IPS-20b (cell line): ENCODE results near the gene S1PR2.

Experiments
- H3K27ac ChIP-seq: one replicate; pipeline ENCODE4 v1.5.1; 2013; ENCODE audit warnings: low read length
- H3K27me3 ChIP-seq: 2 replicates; pipeline ENCODE4 v1.6.1; 2013; ENCODE audit warnings: mild to moderate bottlenecking, low read length, inconsistent platforms; ENCODE audit not compliant: insufficient read depth
- H3K36me3 ChIP-seq: 2 replicates; pipeline ENCODE4 v1.6.1; 2013; ENCODE audit warnings: low read depth, mild to moderate bottlenecking, inconsistent platforms, low read length, moderate library complexity; ENCODE audit not compliant: insufficient read depth
- H3K4me1 ChIP-seq: 2 replicates; pipeline ENCODE4 v1.6.1; 2013; ENCODE audit warnings: mild to moderate bottlenecking, control low read depth, inconsistent platforms, low read length, moderate library complexity; ENCODE audit not compliant: insufficient read depth
- H3K4me3 ChIP-seq: 2 replicates; pipeline ENCODE4 v1.5.1; 2013; ENCODE audit warnings: mild to moderate bottlenecking, low read length, inconsistent platforms
- H3K9ac ChIP-seq: 2 replicates; pipeline ENCODE4 v1.6.1; 2013; ENCODE audit warnings: low read depth, mild to moderate bottlenecking, inconsistent platforms, low read length, moderate library complexity
- H3K9me3 ChIP-seq: 2 replicates; pipeline ENCODE4 v1.6.1; 2013; ENCODE audit warnings: mild to moderate bottlenecking, low read depth, low read length, inconsistent platforms; ENCODE audit not compliant: insufficient read depth

S1PR2 gene, protein sequence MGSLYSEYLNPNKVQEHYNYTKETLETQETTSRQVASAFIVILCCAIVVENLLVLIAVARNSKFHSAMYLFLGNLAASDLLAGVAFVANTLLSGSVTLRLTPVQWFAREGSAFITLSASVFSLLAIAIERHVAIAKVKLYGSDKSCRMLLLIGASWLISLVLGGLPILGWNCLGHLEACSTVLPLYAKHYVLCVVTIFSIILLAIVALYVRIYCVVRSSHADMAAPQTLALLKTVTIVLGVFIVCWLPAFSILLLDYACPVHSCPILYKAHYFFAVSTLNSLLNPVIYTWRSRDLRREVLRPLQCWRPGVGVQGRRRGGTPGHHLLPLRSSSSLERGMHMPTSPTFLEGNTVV

DNA sequence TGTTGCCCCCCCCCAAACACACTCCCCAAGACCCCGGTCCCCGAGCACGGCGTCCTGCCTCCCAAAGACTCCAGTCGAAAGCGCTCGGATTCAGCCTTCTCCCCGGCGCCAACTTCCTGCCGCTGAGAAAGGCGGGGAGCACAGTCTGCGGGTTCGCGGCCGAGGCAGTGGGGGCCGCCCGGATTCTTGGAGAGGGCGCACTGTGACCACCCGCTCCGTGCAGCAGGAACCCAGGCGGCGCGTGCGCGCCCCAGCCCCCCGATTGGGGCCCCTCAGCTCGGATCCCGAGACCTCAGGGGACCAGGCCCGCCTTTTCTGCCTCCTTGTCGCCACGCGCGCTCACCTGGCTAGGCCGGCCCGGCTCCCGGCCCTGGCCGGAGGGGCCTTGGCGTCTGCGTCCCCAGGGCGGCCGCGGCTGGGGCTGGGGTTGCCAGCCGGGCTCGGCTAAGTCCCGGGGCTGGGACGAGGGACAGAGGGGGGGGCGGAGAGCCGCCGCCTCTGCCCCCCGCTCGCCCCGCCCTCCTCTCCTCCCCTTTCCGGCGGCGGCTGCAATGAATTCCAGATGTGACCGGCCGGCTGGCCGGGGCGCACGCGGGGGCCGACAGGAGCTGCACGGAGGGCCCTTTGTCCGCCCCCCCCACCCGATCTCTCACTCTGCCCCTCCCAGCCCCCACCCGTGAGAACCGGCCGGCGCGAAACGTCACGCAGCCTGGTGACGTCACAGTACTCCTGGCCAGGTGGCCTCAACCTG is at the start of gene S1PR2:
TSS of gene S1PR2 (minus strand) at position 471 of the 751 bp plus-strand sequence. CDS start 6,426 bp downstream, outside the sequence.
- no peaks in the 10 kb centered on the region for H3K4me1 ChIP-seq
- H3K27ac ChIP-seq: no peak within 1 kb of the TSS

DNA sequence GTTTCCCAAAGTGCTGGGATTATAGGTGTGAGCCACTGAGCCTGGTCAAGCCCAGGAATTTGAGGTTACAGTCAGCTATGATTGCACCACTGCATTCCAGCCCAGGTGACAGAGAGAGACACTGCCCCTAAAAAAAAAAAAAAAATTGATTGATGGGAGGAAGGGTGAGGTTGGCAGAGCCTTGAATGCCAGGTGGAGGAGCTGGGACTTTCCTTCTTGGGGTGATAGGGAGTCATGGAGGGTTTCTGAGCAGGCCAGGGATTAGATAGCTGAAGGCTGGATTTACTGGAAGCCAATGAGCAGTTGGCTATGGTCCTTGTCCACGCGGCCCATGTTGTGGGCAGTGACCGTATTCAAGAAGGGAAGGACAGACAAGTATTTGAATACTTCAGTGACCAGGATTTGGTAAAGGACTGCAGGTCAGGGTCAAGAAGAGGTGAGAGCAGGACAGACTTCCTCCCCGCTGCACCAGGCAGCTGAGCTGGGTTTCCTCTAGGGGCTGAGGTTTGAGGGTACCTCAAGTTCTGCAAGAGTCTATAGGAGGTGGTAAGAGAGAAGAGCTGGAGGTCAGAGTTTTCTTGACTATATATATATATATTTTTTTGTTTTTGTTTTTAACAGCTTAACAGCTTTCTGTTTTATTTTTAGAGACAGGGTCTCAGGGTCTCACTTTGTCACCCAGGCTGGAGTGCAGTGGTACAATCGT is 48.8 kb upstream of the S1PR2 start:
- H3K9ac ChIP-seq: no peak overlapping the region
- no peak overlapping the region for H3K4me3 ChIP-seq
- H3K4me1 ChIP-seq: no peaks in the 10 kb centered on the region
- H3K9me3 ChIP-seq: no peaks in the 10 kb centered on the region
- no peak overlapping the region for H3K27ac ChIP-seq
- no peaks in the 10 kb centered on the region for H3K36me3 ChIP-seq
- no peaks in the 10 kb centered on the region for H3K27me3 ChIP-seq

More for the DNA sequence above, at the start of gene S1PR2:
- H3K27me3 ChIP-seq: no peaks in the 10 kb centered on the region; the same call in 1 of the 2 replicates
- no peaks in the 10 kb centered on the region for H3K36me3 ChIP-seq
- no peaks in the 10 kb centered on the region for H3K9me3 ChIP-seq
- H3K9ac ChIP-seq: peak within 1 kb of the TSS; percentile 79
- H3K4me3 ChIP-seq: peak within 1 kb of the TSS; percentile 74

DNA sequence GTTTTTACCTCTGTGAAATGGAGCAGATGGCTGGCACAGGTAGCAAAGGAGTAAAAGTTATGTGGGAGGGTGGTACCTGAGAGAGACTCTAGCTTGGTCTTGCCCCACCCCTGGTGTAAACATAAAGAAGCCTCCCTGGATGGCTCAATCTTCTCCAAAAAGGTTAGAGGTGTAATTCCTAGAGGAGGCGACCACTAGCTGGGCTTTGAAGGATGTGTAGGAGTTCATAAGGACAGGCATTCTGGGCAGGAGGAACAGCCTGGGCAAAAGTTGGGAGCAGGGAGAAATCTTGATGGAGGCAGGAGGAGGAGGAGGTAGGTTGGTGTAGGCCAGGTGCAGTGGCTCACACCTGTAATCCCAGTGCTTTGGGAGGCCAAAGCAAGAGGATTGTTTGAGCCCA is 47.8 kb upstream of the S1PR2 start:
- Histone ChIP-seq H3K27ac (no peak overlapping the region), H3K27me3 (no peaks in the 10 kb centered on the region), H3K9me3 (no peaks in the 10 kb centered on the region), H3K4me1 (no peaks in the 10 kb centered on the region), H3K4me3 (no peak overlapping the region), H3K36me3 (no peaks in the 10 kb centered on the region), H3K9ac (no peak overlapping the region)

DNA sequence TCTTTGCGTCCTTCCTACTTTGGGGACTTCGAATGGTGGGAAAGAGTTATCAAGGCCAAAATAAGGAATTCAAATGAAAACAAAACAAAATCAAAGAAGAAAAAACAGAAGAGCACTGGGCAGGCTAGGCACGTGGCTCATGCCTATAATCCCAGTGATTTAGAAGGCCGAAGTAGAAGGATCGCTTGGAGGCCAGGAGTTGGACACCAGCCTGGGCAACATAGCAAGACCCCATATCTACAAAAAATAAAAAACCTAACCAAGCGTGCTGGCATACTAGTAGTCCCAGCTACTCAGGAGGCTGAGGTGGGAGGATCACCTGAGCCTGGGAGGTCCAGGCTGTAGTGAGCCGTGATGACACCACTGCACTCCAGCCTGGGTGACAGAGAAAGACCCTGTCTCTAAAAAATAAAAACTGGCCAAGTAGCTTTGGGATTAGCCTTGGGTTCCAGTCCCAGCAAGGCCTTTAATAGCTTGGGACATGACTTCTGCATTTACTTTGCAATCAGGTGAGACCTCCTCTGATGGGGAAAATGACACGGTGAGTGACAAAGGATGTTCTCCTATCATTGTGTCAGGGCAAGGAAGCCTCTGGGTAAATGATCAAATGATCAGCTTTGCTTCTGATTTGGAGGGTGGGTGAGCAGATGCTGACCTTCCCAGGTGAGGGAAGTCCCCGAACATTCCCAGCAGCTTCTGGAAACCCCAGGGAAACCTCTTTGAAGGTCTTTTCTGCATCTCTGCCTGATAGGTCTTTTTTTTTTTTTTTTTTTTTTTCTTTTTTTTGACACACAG is 46.9 kb upstream of the S1PR2 start:
- no peak overlapping the region for H3K27ac ChIP-seq

DNA sequence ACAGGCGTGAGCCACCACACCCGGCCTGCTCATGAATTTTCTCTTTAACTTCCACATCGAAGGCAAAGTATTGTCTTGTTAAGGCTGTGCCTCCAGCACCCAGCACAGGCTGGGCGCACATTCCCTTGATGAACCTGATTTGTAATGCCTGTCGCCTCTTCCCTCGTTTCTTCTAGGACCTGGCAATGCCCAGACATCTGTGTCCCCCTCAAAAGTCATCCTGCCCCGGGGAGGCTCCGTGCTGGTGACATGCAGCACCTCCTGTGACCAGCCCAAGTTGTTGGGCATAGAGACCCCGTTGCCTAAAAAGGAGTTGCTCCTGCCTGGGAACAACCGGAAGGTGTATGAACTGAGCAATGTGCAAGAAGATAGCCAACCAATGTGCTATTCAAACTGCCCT is 43.5 kb upstream of the S1PR2 start:
- Histone ChIP-seq H3K4me1 (no peaks in the 10 kb centered on the region; the same call in 1 of the 2 replicates), H3K36me3 (no peaks in the 10 kb centered on the region), H3K27me3 (peaks cover 34% of the 10 kb centered on the region), H3K9me3 (no peaks in the 10 kb centered on the region), H3K4me3 (no peak overlapping the region), H3K27ac (no peak overlapping the region), H3K9ac (no peak overlapping the region)

More for the DNA sequence above, 46.9 kb upstream of the S1PR2 start:
- H3K36me3 ChIP-seq: no peaks in the 10 kb centered on the region
- no peaks in the 10 kb centered on the region for H3K4me1 ChIP-seq
- 0 out of 2 replicates have a peak, but pooled peaks cover under 1% of the 10 kb centered on the region for H3K27me3 ChIP-seq
- H3K9me3 ChIP-seq: no peaks in the 10 kb centered on the region
- H3K4me3 ChIP-seq: no peak overlapping the region
- H3K9ac ChIP-seq: no peak overlapping the region

DNA sequence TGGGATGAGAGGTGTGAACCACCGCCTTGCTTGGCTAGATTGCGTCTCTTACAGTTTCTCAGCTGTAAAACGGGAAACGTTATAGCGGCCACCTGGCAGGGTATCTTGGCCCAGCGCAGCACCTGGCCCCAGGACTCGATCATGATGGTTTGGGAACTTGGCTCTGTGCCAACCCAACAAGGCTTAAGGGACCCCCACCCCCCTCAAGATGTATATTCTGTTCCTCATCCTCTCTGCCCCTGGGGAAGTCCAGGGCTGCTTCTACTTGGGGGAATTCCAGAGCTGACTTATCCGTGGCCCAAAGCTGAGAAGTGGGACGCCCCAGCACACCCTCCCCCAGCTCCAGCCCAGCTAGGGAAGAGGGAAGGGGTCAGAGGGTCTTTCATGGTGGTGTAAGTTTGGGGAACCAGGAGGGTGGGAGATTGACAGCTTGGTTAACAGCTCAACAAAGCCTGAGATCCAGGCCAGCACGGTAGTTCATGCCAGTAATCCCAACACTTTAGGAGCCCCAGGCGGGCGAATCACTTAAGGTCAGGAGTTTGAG is 40.5 kb upstream of the S1PR2 start:
- Histone ChIP-seq H3K27me3 (peaks cover 43% of the 10 kb centered on the region), H3K36me3 (no peaks in the 10 kb centered on the region), H3K4me3 (peak overlapping the region; percentile 68; the same call in 1 of the 2 replicates), H3K27ac (no peak overlapping the region), H3K4me1 (no peaks in the 10 kb centered on the region; the same call in 1 of the 2 replicates), H3K9ac (no peak overlapping the region; the same call in 1 of the 2 replicates), H3K9me3 (no peaks in the 10 kb centered on the region)

DNA sequence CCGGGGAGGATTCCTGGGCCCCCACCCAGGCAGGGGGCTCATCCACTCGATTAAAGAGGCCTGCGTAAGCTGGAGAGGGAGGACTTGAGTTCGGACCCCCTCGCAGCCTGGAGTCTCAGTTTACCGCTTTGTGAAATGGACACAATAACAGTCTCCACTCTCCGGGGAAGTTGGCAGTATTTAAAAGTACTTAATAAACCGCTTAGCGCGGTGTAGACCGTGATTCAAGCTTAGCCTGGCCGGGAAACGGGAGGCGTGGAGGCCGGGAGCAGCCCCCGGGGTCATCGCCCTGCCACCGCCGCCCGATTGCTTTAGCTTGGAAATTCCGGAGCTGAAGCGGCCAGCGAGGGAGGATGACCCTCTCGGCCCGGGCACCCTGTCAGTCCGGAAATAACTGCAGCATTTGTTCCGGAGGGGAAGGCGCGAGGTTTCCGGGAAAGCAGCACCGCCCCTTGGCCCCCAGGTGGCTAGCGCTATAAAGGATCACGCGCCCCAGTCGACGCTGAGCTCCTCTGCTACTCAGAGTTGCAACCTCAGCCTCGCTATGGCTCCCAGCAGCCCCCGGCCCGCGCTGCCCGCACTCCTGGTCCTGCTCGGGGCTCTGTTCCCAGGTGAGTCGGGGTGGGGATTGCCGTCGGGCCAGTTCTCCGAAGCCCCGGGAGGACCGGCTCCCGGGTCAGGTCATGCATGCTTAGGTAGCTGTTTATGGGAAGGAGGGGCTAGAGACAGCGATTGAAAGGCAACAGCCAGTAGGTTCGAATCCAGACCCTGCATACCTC is 39.7 kb upstream of the S1PR2 start, which contains the start of gene ICAM1:
TSS of gene ICAM1 (plus strand) at position 505 of the 779 bp plus-strand sequence. CDS start at position 545, 40 bp downstream.
- Histone ChIP-seq H3K4me3 (peak within 1 kb of the TSS; percentile 68), H3K27me3 (peaks cover 43% of the 10 kb centered on the region), H3K9ac (peak within 1 kb of the TSS; percentile 59; the same call in 1 of the 2 replicates), H3K9me3 (no peaks in the 10 kb centered on the region), H3K4me1 (no peaks in the 10 kb centered on the region; the same call in 1 of the 2 replicates), H3K27ac (no peak within 1 kb of the TSS), H3K36me3 (no peaks in the 10 kb centered on the region)

DNA sequence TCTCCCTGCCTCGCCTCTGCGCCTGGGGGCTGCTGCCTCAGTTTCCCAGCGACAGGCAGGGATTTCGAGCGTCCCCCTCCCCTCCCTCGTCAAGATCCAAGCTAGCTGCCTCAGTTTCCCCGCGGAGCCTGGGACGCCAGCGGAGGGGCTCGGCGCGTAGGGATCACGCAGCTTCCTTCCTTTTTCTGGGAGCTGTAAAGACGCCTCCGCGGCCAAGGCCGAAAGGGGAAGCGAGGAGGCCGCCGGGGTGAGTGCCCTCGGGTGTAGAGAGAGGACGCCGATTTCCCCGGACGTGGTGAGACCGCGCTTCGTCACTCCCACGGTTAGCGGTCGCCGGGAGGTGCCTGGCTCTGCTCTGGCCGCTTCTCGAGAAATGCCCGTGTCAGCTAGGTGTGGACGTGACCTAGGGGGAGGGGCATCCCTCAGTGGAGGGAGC is 39.1 kb upstream of the S1PR2 start:
- Histone ChIP-seq H3K4me3 (peak overlapping the region; percentile 68), H3K9ac (peak overlapping the region; percentile 32; the same call in 1 of the 2 replicates), H3K9me3 (no peaks in the 10 kb centered on the region), H3K27ac (no peak overlapping the region), H3K4me1 (no peaks in the 10 kb centered on the region; the same call in 1 of the 2 replicates), H3K27me3 (peaks cover 43% of the 10 kb centered on the region), H3K36me3 (no peaks in the 10 kb centered on the region)

DNA sequence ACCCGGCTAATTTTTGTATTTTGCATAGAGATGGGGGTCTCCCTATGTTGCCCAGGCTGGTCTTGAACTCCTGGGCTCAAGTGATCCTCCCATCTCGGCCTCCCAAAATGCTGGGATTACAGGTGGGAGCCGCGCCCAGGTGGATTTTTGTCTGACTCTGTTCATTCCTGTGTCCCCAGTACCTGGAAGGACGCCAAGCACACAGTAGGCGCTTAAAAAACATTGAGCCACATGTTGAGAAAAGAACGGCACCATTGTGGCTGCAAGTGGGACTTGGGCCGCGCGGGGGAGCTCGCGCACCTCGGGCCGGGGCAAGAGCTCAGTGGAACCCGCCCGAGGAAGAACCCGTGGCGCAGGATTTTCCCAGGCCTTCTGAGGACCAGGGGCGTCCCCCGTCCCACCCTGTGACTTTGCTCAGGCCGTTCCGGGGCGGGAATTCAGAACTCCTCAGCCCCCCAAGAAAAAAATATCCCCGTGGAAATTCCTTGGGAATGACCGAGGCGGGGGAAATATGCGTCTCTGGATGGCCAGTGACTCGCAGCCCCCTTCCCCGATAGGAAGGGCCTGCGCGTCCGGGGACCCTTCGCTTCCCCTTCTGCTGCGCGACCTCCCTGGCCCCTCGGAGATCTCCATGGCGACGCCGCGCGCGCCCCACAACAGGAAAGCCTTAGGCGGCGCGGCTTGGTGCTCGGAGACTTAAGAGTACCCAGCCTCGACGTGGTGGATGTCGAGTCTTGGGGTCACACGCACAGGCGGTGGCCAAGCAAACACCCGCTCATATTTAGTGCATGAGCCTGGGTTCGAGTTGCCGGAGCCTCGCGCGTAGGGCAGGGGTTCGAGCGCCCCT is 38.4 kb upstream of the S1PR2 start:
- Histone ChIP-seq H3K9me3 (no peaks in the 10 kb centered on the region), H3K4me3 (peak overlapping the region; percentile 68; the same call in 1 of the 2 replicates), H3K9ac (no peak overlapping the region), H3K36me3 (no peaks in the 10 kb centered on the region), H3K27me3 (peaks cover 43% of the 10 kb centered on the region), H3K4me1 (no peaks in the 10 kb centered on the region; the same call in 1 of the 2 replicates), H3K27ac (no peak overlapping the region)
